H9 (cell line): ENCODE measurements around the gene ZNF366. TPM values are rescaled to one million over a fixed set of nuclear protein-coding genes. Genes with fewer than 3 reads are reported as not detected.

Source experiments
- DNase-seq: peaks from one replicate; pipeline ENCODE4 v3.0.0-alpha.2; 2017
- H2AFZ ChIP-seq: one replicate; pipeline ENCODE4 v1.6.1; 2013; ENCODE audit warnings: mild to moderate bottlenecking, low read length, control low read depth, moderate library complexity
- H2AK5ac ChIP-seq: 2 replicates; pipeline ENCODE4 v1.6.1; 2013; ENCODE audit warnings: low read length, control low read depth, mixed read lengths; ENCODE audit not compliant: insufficient read length
- H2BK120ac ChIP-seq: one replicate; pipeline ENCODE4 v1.6.1; 2013; ENCODE audit warnings: low read depth, mild to moderate bottlenecking, low read length, control low read depth, inconsistent platforms; ENCODE audit not compliant: poor library complexity, severe bottlenecking
- H2BK12ac ChIP-seq: 2 replicates; pipeline ENCODE4 v1.6.1; 2013; ENCODE audit warnings: low read length, control low read depth, mixed read lengths, low read depth; ENCODE audit not compliant: insufficient read length
- H2BK15ac ChIP-seq: 2 replicates; pipeline ENCODE4 v1.6.1; 2013; ENCODE audit warnings: low read depth, low read length, control low read depth
- H2BK20ac ChIP-seq: one replicate; pipeline ENCODE4 v1.6.1; 2013; ENCODE audit warnings: low read depth, mild to moderate bottlenecking, low read length, control low read depth, inconsistent platforms; ENCODE audit not compliant: poor library complexity, severe bottlenecking
- H2BK5ac ChIP-seq: 2 replicates; pipeline ENCODE4 v1.6.1; 2013; ENCODE audit warnings: low read length, control low read depth, mixed read lengths; ENCODE audit not compliant: insufficient read length
- H3K14ac ChIP-seq: 2 replicates; pipeline ENCODE4 v1.6.1; 2013; ENCODE audit warnings: low read length, control low read depth; ENCODE audit not compliant: insufficient read depth
- H3K18ac ChIP-seq: 2 replicates; pipeline ENCODE4 v1.6.1; 2013; ENCODE audit warnings: low read depth, mild to moderate bottlenecking, mixed read lengths, low read length, control low read depth; ENCODE audit not compliant: insufficient read length
- H3K23ac ChIP-seq: 2 replicates; pipeline ENCODE4 v1.6.1; 2013; ENCODE audit warnings: low read length, control low read depth, mixed read lengths, low read depth; ENCODE audit not compliant: insufficient read length
- H3K23me2 ChIP-seq: 2 replicates; pipeline ENCODE4 v1.6.1; 2013; ENCODE audit warnings: low read depth, mild to moderate bottlenecking, mixed read lengths, low read length, control low read depth; ENCODE audit not compliant: insufficient read length, poor library complexity, severe bottlenecking
- H3K27ac ChIP-seq: 2 replicates; pipeline ENCODE4 v1.5.1; 2013; ENCODE audit warnings: low read length, control low read depth, mixed read lengths, low read depth; ENCODE audit not compliant: insufficient read length
- H3K27me3 ChIP-seq: 2 replicates; pipeline ENCODE4 v1.6.1; 2013; ENCODE audit warnings: low read length, control low read depth, inconsistent platforms; ENCODE audit not compliant: insufficient read depth
- H3K4ac ChIP-seq: 2 replicates; pipeline ENCODE4 v1.6.1; 2013; ENCODE audit warnings: low read depth, mild to moderate bottlenecking, control low read depth, inconsistent platforms, low read length, moderate library complexity
- H3K4me1 ChIP-seq: 2 replicates; pipeline ENCODE4 v1.6.1; 2013; ENCODE audit warnings: low read length, control low read depth, inconsistent platforms; ENCODE audit not compliant: insufficient read depth
- H3K4me2 ChIP-seq: 2 replicates; pipeline ENCODE4 v1.6.1; 2013; ENCODE audit warnings: low read length, control low read depth, mixed read lengths; ENCODE audit not compliant: insufficient read length, insufficient read depth
- H3K56ac ChIP-seq: 2 replicates; pipeline ENCODE4 v1.6.1; 2013; ENCODE audit warnings: low read depth, mild to moderate bottlenecking, mixed read lengths, low read length, control low read depth; ENCODE audit not compliant: insufficient read length
- H3K79me1 ChIP-seq: 2 replicates; pipeline ENCODE4 v1.6.1; 2013; ENCODE audit warnings: low read depth, mild to moderate bottlenecking, moderate library complexity, low read length, control low read depth, inconsistent platforms; ENCODE audit not compliant: insufficient read depth, poor library complexity, severe bottlenecking
- H3K79me2 ChIP-seq: 2 replicates; pipeline ENCODE4 v1.6.1; 2013; ENCODE audit warnings: low read length, control low read depth, inconsistent platforms; ENCODE audit not compliant: insufficient read depth
- H3K9ac ChIP-seq: 2 replicates; pipeline ENCODE4 v1.6.1; 2013; ENCODE audit warnings: low read length, control low read depth, mixed read lengths; ENCODE audit not compliant: insufficient read length; ENCODE audit errors: extremely low read depth
- H3K9me3 ChIP-seq: one replicate; pipeline ENCODE4 v1.6.1; 2013; ENCODE audit warnings: low read depth, low read length, inconsistent platforms; ENCODE audit not compliant: control insufficient read depth
- H3T11ph ChIP-seq: one replicate; pipeline ENCODE4 v1.6.1; 2013; ENCODE audit warnings: mild to moderate bottlenecking, low read length, control low read depth, inconsistent platforms
- H4K20me1 ChIP-seq: one replicate; pipeline ENCODE4 v1.6.1; 2013; ENCODE audit not compliant: control insufficient read depth, insufficient read length, insufficient read depth
- H4K5ac ChIP-seq: 2 replicates; pipeline ENCODE4 v1.6.1; 2013; ENCODE audit warnings: low read depth, mild to moderate bottlenecking, mixed read lengths, low read length, control low read depth; ENCODE audit not compliant: insufficient read length
- H4K8ac ChIP-seq: replicated peaks from 2 replicates; pipeline ENCODE4 v1.6.1; 2013; ENCODE audit warnings: low read length, control low read depth, mixed read lengths, low read depth; ENCODE audit not compliant: insufficient read length
- H4K91ac ChIP-seq: 2 replicates; pipeline ENCODE4 v1.6.1; 2013; ENCODE audit warnings: low read depth, mild to moderate bottlenecking, moderate library complexity, mixed read lengths, low read length, control low read depth; ENCODE audit not compliant: insufficient read length
- H3K27ac Mint-ChIP-seq, 3 experiments: 2 replicates in 2 of 3; 3 replicates in 1 of 3; pipeline ENCODE4 v1.8.0; 2020 to 2021; ENCODE audit warnings: mixed read lengths in 3 of 3, mild to moderate bottlenecking in 1 of 3, moderate library complexity in 1 of 3
- H3K27me3 Mint-ChIP-seq: 2 replicates; pipeline ENCODE4 v1.8.0; 2021; ENCODE audit warnings: low read depth, mild to moderate bottlenecking, moderate library complexity, mixed read lengths
- H3K36me3 Mint-ChIP-seq, 3 experiments: 2 replicates in 2 of 3; 3 replicates in 1 of 3; pipeline ENCODE4 v1.8.0; 2020 to 2021; ENCODE audit warnings: low read depth in 3 of 3, mixed read lengths in 3 of 3; ENCODE audit not compliant: insufficient read depth in 1 of 3
- H3K4me1 Mint-ChIP-seq, 2 experiments: 2 replicates each; pipeline ENCODE4 v1.8.0; 2020; ENCODE audit warnings: mixed read lengths in 2 of 2
- H3K4me3 Mint-ChIP-seq, 2 experiments: 2 replicates in 1 of 2; 3 replicates in 1 of 2; pipeline ENCODE4 v1.8.0; 2020 to 2021; ENCODE audit warnings: mild to moderate bottlenecking in 2 of 2, mixed read lengths in 2 of 2, moderate library complexity in 1 of 2
- H3K9me3 Mint-ChIP-seq, 2 experiments: 2 replicates in 1 of 2; 3 replicates in 1 of 2; pipeline ENCODE4 v1.8.0; 2020; ENCODE audit warnings: mild to moderate bottlenecking in 2 of 2, mixed read lengths in 2 of 2, moderate library complexity in 1 of 2
- WGBS: extraction: QIAGEN DNeasy Blood & Tissue Kit; methylation state at CpG from one replicate; pipeline ENCODE4 v1.1.7; 2013; ENCODE audit warnings: missing lambda C conversion rate, low lambda C conversion rate, mixed read lengths; ENCODE audit not compliant: insufficient read length; ENCODE audit errors: extremely low coverage; 5-methylcytosine and 5-hydroxymethylcytosine counted together
- total RNA-seq: library from RNA; stranded (reverse); gene quantifications from 2 replicates; pipeline ENCODE4 v1.2.1, GENCODE V29; 2021
- TF ChIP-seq, protein P1 (sequence below): fragments of 200-600 bp; sonication (generic); conservative IDR thresholded peaks from 3 replicates; pipeline ENCODE4 v1.8.0; 2021; ENCODE audit warnings: antibody characterized with exemption, mild to moderate bottlenecking

ZNF366 gene
- total RNA-seq, 1 experiment from 2014 or later = not detected

DNA sequence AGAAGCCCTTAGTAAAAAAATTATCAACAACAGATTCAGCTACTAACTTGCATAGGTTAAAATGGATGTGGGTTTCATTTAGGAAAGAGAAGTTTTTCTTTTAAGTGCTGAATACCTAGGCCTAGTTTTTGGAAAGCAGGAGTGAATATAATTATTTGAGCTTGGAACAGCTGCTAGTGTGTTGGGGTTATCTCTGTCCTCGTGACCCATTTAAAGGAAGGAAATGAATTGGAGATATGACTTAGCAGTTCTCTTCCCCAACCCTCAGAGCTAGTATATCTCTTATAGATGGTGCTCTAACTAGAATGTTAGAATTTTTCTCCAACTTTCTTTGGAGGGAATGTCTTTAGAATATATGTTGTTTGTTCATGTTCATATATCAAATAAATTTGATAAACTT is 38.6 kb downstream of the ZNF366 start:
- H2BK12ac ChIP-seq = no peak overlapping the region
- no peak overlapping the region for H2BK15ac ChIP-seq
- H3K79me1 ChIP-seq = no peaks in the 10 kb centered on the region
- H3K27ac ChIP-seq = no peak overlapping the region
- no peaks in the 10 kb centered on the region for H3K4me1 ChIP-seq
- no peak overlapping the region for H2BK20ac ChIP-seq
- no peak overlapping the region for H3T11ph ChIP-seq
- TF ChIP-seq, protein P1, sequence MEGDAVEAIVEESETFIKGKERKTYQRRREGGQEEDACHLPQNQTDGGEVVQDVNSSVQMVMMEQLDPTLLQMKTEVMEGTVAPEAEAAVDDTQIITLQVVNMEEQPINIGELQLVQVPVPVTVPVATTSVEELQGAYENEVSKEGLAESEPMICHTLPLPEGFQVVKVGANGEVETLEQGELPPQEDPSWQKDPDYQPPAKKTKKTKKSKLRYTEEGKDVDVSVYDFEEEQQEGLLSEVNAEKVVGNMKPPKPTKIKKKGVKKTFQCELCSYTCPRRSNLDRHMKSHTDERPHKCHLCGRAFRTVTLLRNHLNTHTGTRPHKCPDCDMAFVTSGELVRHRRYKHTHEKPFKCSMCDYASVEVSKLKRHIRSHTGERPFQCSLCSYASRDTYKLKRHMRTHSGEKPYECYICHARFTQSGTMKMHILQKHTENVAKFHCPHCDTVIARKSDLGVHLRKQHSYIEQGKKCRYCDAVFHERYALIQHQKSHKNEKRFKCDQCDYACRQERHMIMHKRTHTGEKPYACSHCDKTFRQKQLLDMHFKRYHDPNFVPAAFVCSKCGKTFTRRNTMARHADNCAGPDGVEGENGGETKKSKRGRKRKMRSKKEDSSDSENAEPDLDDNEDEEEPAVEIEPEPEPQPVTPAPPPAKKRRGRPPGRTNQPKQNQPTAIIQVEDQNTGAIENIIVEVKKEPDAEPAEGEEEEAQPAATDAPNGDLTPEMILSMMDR = no peak
- no peak overlapping the region for H3K4ac ChIP-seq
- Mint-ChIP-seq H3K36me3 (no peaks in the 10 kb centered on the region), H3K4me1 (no peaks in the 10 kb centered on the region), H3K4me3 (no peak overlapping the region), H3K27ac (no peak overlapping the region), H3K9me3 (no peaks in the 10 kb centered on the region), H3K27me3 (no peaks in the 10 kb centered on the region)
- no peak overlapping the region for H2AFZ ChIP-seq
- H2AK5ac ChIP-seq = no peak overlapping the region
- H4K20me1 ChIP-seq = no peaks in the 10 kb centered on the region
- no peaks in the 10 kb centered on the region for H3K23me2 ChIP-seq
- H3K56ac ChIP-seq = no peak overlapping the region
- H2BK5ac ChIP-seq = no peak overlapping the region
- no peak overlapping the region for H2BK120ac ChIP-seq
- WGBS = no CpG with 5 or more reads among the region's 1 CpG
- no peak overlapping the region for H3K18ac ChIP-seq
- DNase-seq = no peak
- H3K27me3 ChIP-seq = no peaks in the 10 kb centered on the region
- no peak overlapping the region for H3K23ac ChIP-seq
- H3K14ac ChIP-seq = no peak overlapping the region
- no peak overlapping the region for H4K91ac ChIP-seq
- no peaks in the 10 kb centered on the region for H3K9me3 ChIP-seq
- no peak overlapping the region for H4K5ac ChIP-seq
- H3K9ac ChIP-seq = no peak overlapping the region
- no peak overlapping the region for H3K4me2 ChIP-seq
- no peaks in the 10 kb centered on the region for H3K79me2 ChIP-seq
- no peak overlapping the region for H4K8ac ChIP-seq
